Muscle layer of colon (tissue), 2 donors: Measurements from ENCODE around the gene PRAF2.
A peak's percentile ranks its signal among the peaks of the same experiment; 100 is the strongest.

ENCODE experiments used
- H3K27ac ChIP-seq: one replicate; pipeline ENCODE4 v1.7.0; 2013; ENCODE audit warnings: low read depth, mild to moderate bottlenecking, low read length, moderate library complexity
- H3K27me3 ChIP-seq, 2 donors: one replicate each; pipeline ENCODE4 v1.7.0; 2013; ENCODE audit warnings: low read length in 2 of 2, mild to moderate bottlenecking in 2 of 2; ENCODE audit not compliant: insufficient read depth in 2 of 2, control insufficient read depth in 1 of 2
- H3K36me3 ChIP-seq: one replicate; pipeline ENCODE4 v1.7.0; 2013; ENCODE audit warnings: mild to moderate bottlenecking, low read length; ENCODE audit not compliant: insufficient read depth
- H3K4me1 ChIP-seq: one replicate; pipeline ENCODE4 v1.7.0; 2013; ENCODE audit warnings: mild to moderate bottlenecking, low read length; ENCODE audit not compliant: insufficient read depth
- H3K4me3 ChIP-seq, 2 donors: one replicate each; pipeline ENCODE4 v1.7.0; 2013; ENCODE audit warnings: low read length in 2 of 2, low read depth in 1 of 2, mild to moderate bottlenecking in 1 of 2, moderate library complexity in 1 of 2
- H3K9ac ChIP-seq: one replicate; pipeline ENCODE4 v1.7.0; 2013; ENCODE audit warnings: low read length
- H3K9me3 ChIP-seq: one replicate; pipeline ENCODE4 v1.7.0; 2013; ENCODE audit warnings: mild to moderate bottlenecking, low read length
- donor health status: abdominal sarcoma.
- donor health status: Adenocarcinoma of cecum.

The PRAF2 gene

GRCh38 chrX:49040376-49040955 is 33.3 kb downstream of the PRAF2 start:
- Histone ChIP-seq H3K9me3 (no peaks in the 10 kb centered on the region), H3K36me3 (peaks cover 18% of the 10 kb centered on the region), H3K27me3 (peaks cover 0 to 4% of the 10 kb centered on the region in 2 donors), H3K4me3 (peak overlapping the region; percentile 14 to 69), H3K4me1 (peaks cover 16% of the 10 kb centered on the region), H3K9ac (no peak overlapping the region), H3K27ac (peak overlapping the region; percentile 2)

GRCh38 chrX:49039598-49040375 is 34.0 kb downstream of the PRAF2 start:
- Histone ChIP-seq H3K9ac (no peak overlapping the region), H3K4me3 (no peak overlapping the region), H3K27ac (peak overlapping the region; percentile 23), H3K4me1 (peaks cover 17% of the 10 kb centered on the region), H3K27me3 (peaks cover 0 to 4% of the 10 kb centered on the region in 2 donors), H3K36me3 (peaks cover 18% of the 10 kb centered on the region), H3K9me3 (no peaks in the 10 kb centered on the region)

- no peak overlapping the region for H3K4me3 ChIP-seq
- H3K9ac ChIP-seq = no peak overlapping the region
- no peak overlapping the region for H3K27ac ChIP-seq
- H3K36me3 ChIP-seq = peaks cover 36% of the 10 kb centered on the region
- no peaks in the 10 kb centered on the region for H3K9me3 ChIP-seq
- H3K27me3 ChIP-seq = peaks cover 0 to 4% of the 10 kb centered on the region in 2 donors
- peaks cover 23% of the 10 kb centered on the region for H3K4me1 ChIP-seq
These were observed 35.8 kb downstream of the PRAF2 start for GRCh38 chrX:49037883-49038475.

GRCh38 chrX:49030283-49030682 is 43.5 kb downstream of the PRAF2 start:
- no peaks in the 10 kb centered on the region for H3K27me3 ChIP-seq
- H3K9ac ChIP-seq = no peak overlapping the region
- no peaks in the 10 kb centered on the region for H3K9me3 ChIP-seq
- H3K4me1 ChIP-seq = peaks cover 6% of the 10 kb centered on the region
- peaks cover 19% of the 10 kb centered on the region for H3K36me3 ChIP-seq
- no peak overlapping the region for H3K4me3 ChIP-seq
- no peak overlapping the region for H3K27ac ChIP-seq

GRCh38 chrX:49029876-49030275 is 43.9 kb downstream of the PRAF2 start:
- H3K36me3 ChIP-seq = peaks cover 19% of the 10 kb centered on the region
- no peak overlapping the region for H3K4me3 ChIP-seq
- peaks cover 6% of the 10 kb centered on the region for H3K4me1 ChIP-seq
- H3K27ac ChIP-seq = no peak overlapping the region
- no peaks in the 10 kb centered on the region for H3K9me3 ChIP-seq
- no peak overlapping the region for H3K9ac ChIP-seq
- H3K27me3 ChIP-seq = no peaks in the 10 kb centered on the region
